ENCODE data around the gene TNIP1. TPM values are rescaled to one million over a fixed set of nuclear protein-coding genes. Genes with fewer than 3 reads are reported as not detected.
A peak's percentile ranks its signal among the peaks of the same experiment; 100 is the strongest.

TNIP1 gene
- polyA plus RNA-seq, 2 of the 4 experiments (the other 2 are of a cell fraction), result 48.4 to 53.4 TPM

- ATAC-seq (peak; percentile 57 to 64), FAIRE-seq (no peak), DNase-seq (ENCODE audit: low read depth in 1 of 2, low spot score in 1 of 2) (peak in 1 of 2 experiments; percentile 58)
- ChIA-PET POLR2A (interaction anchor here (0.6 to 2.1 kb wide), 4 partner anchors 8 to 34 kb away, joined by 3 to 23 read pairs (median 4); no protein-coding TSS in a partner anchor), CTCF (interaction anchor here (1.0 to 1.9 kb wide), 6 partner anchors 12 to 45 kb away, joined by 3 to 12 read pairs (median 8); no protein-coding TSS in a partner anchor)
- H3K4me2 ChIP-seq, result peak overlapping the region; percentile 70
- H3K27ac ChIP-seq, result peak overlapping the region; percentile 84 to 90
- H3K4me3 ChIP-seq, result no peak overlapping the region
- 20% methylated on average over 2 of the region's 2 CpGs for WGBS (ENCODE audit: missing lambda C conversion rate)
- peaks cover 37% of the 10 kb centered on the region for H3K4me1 ChIP-seq
- TF ChIP-seq EP300 (IDR thresholded peaks at IDR 0.05) (peak; percentile 18 to 64; a peak in 2 of 5 replicates), JUNB (IDR thresholded peaks at IDR 0.05) (peak; percentile 52; the same call in 1 of the 2 replicates), FOSL2 (IDR thresholded peaks at IDR 0.05) (0 out of 2 replicates have a peak, but pooled peaks have one; percentile 7), FOSL2 (CRISPR knock-in tag; IDR thresholded peaks at IDR 0.05) (peak; percentile 57; the same call in 1 of the 2 replicates), RNF2 (IDR thresholded peaks at IDR 0.05; ENCODE audit: borderline replicate concordance, low read depth) (no peak), HES2 (IDR thresholded peaks at IDR 0.05) (peak; percentile 74; the same call in 1 of the 2 replicates), JUN (IDR thresholded peaks at IDR 0.05) (peak in 1 of 2 experiments; percentile 38; a peak in 1 of 5 replicates), CEBPB (IDR thresholded peaks at IDR 0.05) (peak; percentile 94 to 96), SMC3 (IDR thresholded peaks at IDR 0.05) (no peak), GATA3 (IDR thresholded peaks at IDR 0.05; ENCODE audit: borderline replicate concordance) (peak; percentile 16; the same call in 1 of the 2 replicates)
- H3K9me3 ChIP-seq, result no peaks in the 10 kb centered on the region
Observed at GRCh38 chr5:151093476-151093889, 12.6 kb upstream of the TNIP1 start.

- ATAC-seq, result peak; percentile 54 to 61
- ChIA-PET POLR2A (interaction anchor here (1.2 to 2.1 kb wide), 2 partner anchors 8 to 10 kb away, joined by 5 to 23 read pairs; no protein-coding TSS in a partner anchor), CTCF (interaction anchor here (1.4 to 1.9 kb wide), 5 partner anchors 11 to 44 kb away, joined by 6 to 12 read pairs (median 9); no protein-coding TSS in a partner anchor)
- DNase-seq (ENCODE audit: low read depth in 1 of 2, low spot score in 1 of 2), result no peak
- peaks cover 37% of the 10 kb centered on the region for H3K4me1 ChIP-seq
- FAIRE-seq, result no peak
- H3K4me3 ChIP-seq, result no peak overlapping the region
- H3K9me3 ChIP-seq, result no peaks in the 10 kb centered on the region
- peak overlapping the region; percentile 70 for H3K4me2 ChIP-seq
- 50% methylated on average over 2 of the region's 2 CpGs for WGBS (ENCODE audit: missing lambda C conversion rate)
- peak overlapping the region; percentile 84 to 90 for H3K27ac ChIP-seq
- peak; percentile 74; the same call in 1 of the 2 replicates for TF ChIP-seq ATOH8 (CRISPR knock-in tag; IDR thresholded peaks at IDR 0.05; ENCODE audit: low read depth)
- no peak for TF ChIP-seq CHD2 (IDR thresholded peaks at IDR 0.05; ENCODE audit: low read length, partially characterized antibody)
- TF ChIP-seq ZC3H11A (IDR thresholded peaks at IDR 0.05), result no peak
- TF ChIP-seq CHD4 (IDR thresholded peaks at IDR 0.05; ENCODE audit: borderline replicate concordance), result no peak
- 0 out of 2 replicates have a peak, but pooled peaks have one; percentile 38 for TF ChIP-seq E2F6 (IDR thresholded peaks at IDR 0.05; ENCODE audit: borderline replicate concordance, low read depth)
- TF ChIP-seq CBX8 (IDR thresholded peaks at IDR 0.05), result no peak
- TF ChIP-seq TP53 (CRISPR knock-in tag; IDR thresholded peaks at IDR 0.05), result no peak
- TF ChIP-seq NPAS2 (CRISPR knock-in tag; IDR thresholded peaks at IDR 0.05; ENCODE audit: borderline replicate concordance), result no peak
- peak; percentile 51; the same call in 1 of the 2 replicates for TF ChIP-seq MAX (IDR thresholded peaks at IDR 0.05)
- no peak for TF ChIP-seq ZSCAN20 (CRISPR knock-in tag; IDR thresholded peaks at IDR 0.05)
- TF ChIP-seq CBX2 (IDR thresholded peaks at IDR 0.05; ENCODE audit: borderline replicate concordance, low read depth), result no peak
- TF ChIP-seq MAZ (IDR thresholded peaks at IDR 0.05; ENCODE audit: borderline replicate concordance, low read depth, low read length), result no peak
- no peak for TF ChIP-seq MAFK (IDR thresholded peaks at IDR 0.05; ENCODE audit: partially characterized antibody)
- no peak for TF ChIP-seq FOSL2 (IDR thresholded peaks at IDR 0.05)
- peak; percentile 49; the same call in 1 of the 2 replicates for TF ChIP-seq FOSL2 (CRISPR knock-in tag; IDR thresholded peaks at IDR 0.05)
Observed at GRCh38 chr5:151092762-151093161, 11.9 kb upstream of the TNIP1 start.

All from A549 (cell line).